ENCODE data around the gene ARHGAP33. TPM values are rescaled to one million over a fixed set of nuclear protein-coding genes. Genes with fewer than 3 reads are reported as not detected.

The ARHGAP33 gene
- 10 to 100 TPM; 13.2 to 38.1 TPM for total RNA-seq

- under 1% methylated on average over 53 of the region's 82 CpGs for WGBS
- no peaks in the 10 kb centered on the region for H3K9me3 ChIP-seq
- no peaks in the 10 kb centered on the region for H3K27me3 ChIP-seq (replicated peaks; ENCODE audit: insufficient read depth)
- TF ChIP-seq CTCF (IDR thresholded peaks at IDR 0.05) = peak in 2 of 4 experiments; percentile 3 to 19
- TF ChIP-seq POLR2AphosphoS5 (IDR thresholded peaks at IDR 0.05) = peak; percentile 72
- no peak for TF ChIP-seq POLR2A (IDR thresholded peaks at IDR 0.05)
- peak; percentile 98 for DNase-seq (ENCODE audit: low spot score)
- intact Hi-C loops (cut with DNase I) = no loop called here
- H3K27ac ChIP-seq = peak within 1 kb of the TSS in 1 of 2 donors; percentile 39
- peak within 1 kb of the TSS; percentile 68 to 84 for H3K4me3 ChIP-seq
- H3K36me3 ChIP-seq = no peaks in the 10 kb centered on the region
- H3K4me1 ChIP-seq (replicated peaks) = no peaks in the 10 kb centered on the region
These were observed at the start of gene ARHGAP33 for GRCh38 chr19:35775298-35776101. Gene ARHGAP33 (plus strand): TSS chr19:35775564. CDS start chr19:35775659, 95 bp downstream.

- H3K9me3 ChIP-seq = no peaks in the 10 kb centered on the region
- no peak for DNase-seq (ENCODE audit: low spot score)
- H3K4me1 ChIP-seq (replicated peaks) = peaks cover 3% of the 10 kb centered on the region
- H3K36me3 ChIP-seq = peaks cover 50 to 88% of the 10 kb centered on the region in 2 donors
- WGBS = 92% methylated on average over 25 of the region's 25 CpGs
- no peak overlapping the region for H3K4me3 ChIP-seq
- H3K27ac ChIP-seq = no peak overlapping the region
- intact Hi-C loops (cut with DNase I) = no loop called here
- no peak for TF ChIP-seq POLR2A (IDR thresholded peaks at IDR 0.05)
- no peak for TF ChIP-seq POLR2AphosphoS5 (IDR thresholded peaks at IDR 0.05)
- no peak for TF ChIP-seq CTCF (IDR thresholded peaks at IDR 0.05)
- no peaks in the 10 kb centered on the region for H3K27me3 ChIP-seq (replicated peaks; ENCODE audit: insufficient read depth)
These were observed 48.1 kb upstream of the ARHGAP33 start for GRCh38 chr19:35727053-35727955.

DNA sequence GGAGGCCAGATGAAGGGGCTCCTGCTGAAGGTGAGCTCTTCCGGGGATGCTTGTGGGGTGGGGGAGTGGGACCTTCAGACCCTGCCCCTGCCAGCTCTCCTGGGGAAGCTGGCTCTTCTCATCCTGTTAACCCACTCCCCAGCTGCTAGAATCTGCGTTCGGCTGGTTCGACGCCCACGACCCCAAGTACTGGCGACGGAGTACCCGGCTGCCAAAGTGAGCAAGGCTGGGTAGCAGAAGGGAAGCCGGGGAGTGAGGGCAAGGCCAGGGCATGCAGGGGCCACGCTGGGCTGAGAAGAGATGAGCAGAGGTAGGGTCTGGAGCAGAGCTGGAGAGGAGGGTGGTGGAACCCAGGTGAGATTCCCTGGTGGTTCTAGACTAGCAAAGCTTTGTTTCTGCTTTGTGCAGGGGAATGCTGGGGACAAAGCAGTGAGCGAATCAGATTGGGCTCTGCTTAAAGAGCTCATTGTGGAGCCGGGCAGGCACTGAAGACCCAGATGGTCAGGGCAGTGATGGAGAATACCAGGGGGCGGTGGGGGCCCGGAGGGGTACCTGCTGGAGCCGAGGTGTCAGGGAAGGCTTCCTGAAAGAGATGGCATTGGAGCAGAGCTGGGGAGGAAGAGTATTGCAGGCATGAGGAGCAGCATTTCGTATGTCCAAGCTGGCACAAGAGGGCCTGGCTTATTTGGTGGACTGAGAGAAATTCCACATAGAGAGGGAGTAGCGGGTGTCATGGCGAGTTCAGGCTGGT, 47.2 kb upstream of the ARHGAP33 start:
- peaks cover 45 to 87% of the 10 kb centered on the region in 2 donors for H3K36me3 ChIP-seq

DNA sequence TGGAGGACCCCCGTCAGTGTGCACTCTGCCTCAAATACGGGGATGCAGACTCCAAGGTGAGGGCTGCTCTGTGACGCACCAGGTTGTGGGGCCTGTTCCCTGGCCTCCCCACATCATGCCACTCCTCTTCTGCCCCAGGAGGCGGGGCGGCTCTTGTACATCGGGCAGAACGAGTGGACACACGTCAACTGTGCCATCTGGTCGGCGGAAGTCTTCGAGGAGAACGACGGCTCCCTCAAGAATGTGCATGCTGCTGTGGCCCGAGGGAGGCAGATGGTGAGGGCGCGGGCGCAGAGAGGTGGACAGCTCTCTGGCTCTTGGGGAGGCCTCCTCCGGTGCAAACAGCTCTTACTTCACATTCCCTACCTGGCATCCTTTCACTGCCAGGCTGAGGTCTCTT, 46.3 kb upstream of the ARHGAP33 start:
- no peak overlapping the region for H3K4me3 ChIP-seq
- TF ChIP-seq POLR2AphosphoS5 (IDR thresholded peaks at IDR 0.05) (no peak), CTCF (IDR thresholded peaks at IDR 0.05) (no peak), POLR2A (IDR thresholded peaks at IDR 0.05) (no peak)
- H3K36me3 ChIP-seq = peaks cover 39 to 79% of the 10 kb centered on the region in 2 donors
- DNase-seq (ENCODE audit: low spot score) = no peak
- 88% methylated on average over 18 of the region's 18 CpGs for WGBS
- intact Hi-C loops (cut with DNase I) = no loop called here
- H3K27ac ChIP-seq = no peak overlapping the region
- peaks cover 3% of the 10 kb centered on the region for H3K4me1 ChIP-seq (replicated peaks)
- H3K9me3 ChIP-seq = no peaks in the 10 kb centered on the region
- no peaks in the 10 kb centered on the region for H3K27me3 ChIP-seq (replicated peaks; ENCODE audit: insufficient read depth)

More for the DNA sequence above, 47.2 kb upstream of the ARHGAP33 start:
- Histone ChIP-seq H3K9me3 (no peaks in the 10 kb centered on the region), H3K27me3 (replicated peaks; ENCODE audit: insufficient read depth) (no peaks in the 10 kb centered on the region), H3K27ac (no peak overlapping the region), H3K4me1 (replicated peaks) (peaks cover 3% of the 10 kb centered on the region), H3K4me3 (no peak overlapping the region)
- TF ChIP-seq POLR2AphosphoS5 (IDR thresholded peaks at IDR 0.05) = no peak
- no peak for TF ChIP-seq CTCF (IDR thresholded peaks at IDR 0.05)
- no peak for TF ChIP-seq POLR2A (IDR thresholded peaks at IDR 0.05)
- WGBS = 92% methylated on average over 19 of the region's 19 CpGs
- intact Hi-C loops (cut with DNase I) = no loop called here
- no peak for DNase-seq (ENCODE audit: low spot score)

All from prostate gland (tissue), 2 donors.